ENCODE data around the gene ALG12.

Gene ALG12

GRCh38 chr22:49913446-49913845, 4.8 kb downstream of the ALG12 start:
- TF ChIP-seq CTCF (IDR thresholded peaks at IDR 0.05; ENCODE audit: insufficient read depth, low read depth, low read length, missing control alignments): no peak
- H3K4me3 ChIP-seq (ENCODE audit: low read length): no peak overlapping the region
- DNase-seq (ENCODE audit: low read depth): no peak

DNA sequence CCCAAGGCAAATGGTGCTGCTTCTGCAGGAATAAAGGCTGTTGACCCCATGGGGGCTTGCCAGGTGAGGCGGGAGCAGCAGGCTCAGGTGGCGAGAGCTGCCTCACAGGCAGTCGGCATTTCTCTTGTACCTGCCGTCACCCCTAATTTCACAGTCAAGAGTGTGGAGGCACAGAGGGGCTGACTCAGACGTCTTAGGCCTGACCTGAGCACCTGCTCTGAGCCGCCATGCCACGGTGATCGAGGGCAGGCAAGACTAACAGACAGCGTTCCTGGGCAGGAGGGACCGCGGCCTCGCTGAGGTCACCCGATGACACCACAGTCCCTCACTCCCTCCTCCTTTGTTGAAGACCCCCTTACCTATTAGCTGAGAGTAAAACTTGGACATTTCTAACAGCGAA, 5.2 kb downstream of the ALG12 start:
- DNase-seq (ENCODE audit: low read depth): no peak
- H3K4me3 ChIP-seq (ENCODE audit: low read length): no peak overlapping the region
- TF ChIP-seq CTCF (IDR thresholded peaks at IDR 0.05; ENCODE audit: insufficient read depth, low read depth, low read length, missing control alignments): no peak

DNA sequence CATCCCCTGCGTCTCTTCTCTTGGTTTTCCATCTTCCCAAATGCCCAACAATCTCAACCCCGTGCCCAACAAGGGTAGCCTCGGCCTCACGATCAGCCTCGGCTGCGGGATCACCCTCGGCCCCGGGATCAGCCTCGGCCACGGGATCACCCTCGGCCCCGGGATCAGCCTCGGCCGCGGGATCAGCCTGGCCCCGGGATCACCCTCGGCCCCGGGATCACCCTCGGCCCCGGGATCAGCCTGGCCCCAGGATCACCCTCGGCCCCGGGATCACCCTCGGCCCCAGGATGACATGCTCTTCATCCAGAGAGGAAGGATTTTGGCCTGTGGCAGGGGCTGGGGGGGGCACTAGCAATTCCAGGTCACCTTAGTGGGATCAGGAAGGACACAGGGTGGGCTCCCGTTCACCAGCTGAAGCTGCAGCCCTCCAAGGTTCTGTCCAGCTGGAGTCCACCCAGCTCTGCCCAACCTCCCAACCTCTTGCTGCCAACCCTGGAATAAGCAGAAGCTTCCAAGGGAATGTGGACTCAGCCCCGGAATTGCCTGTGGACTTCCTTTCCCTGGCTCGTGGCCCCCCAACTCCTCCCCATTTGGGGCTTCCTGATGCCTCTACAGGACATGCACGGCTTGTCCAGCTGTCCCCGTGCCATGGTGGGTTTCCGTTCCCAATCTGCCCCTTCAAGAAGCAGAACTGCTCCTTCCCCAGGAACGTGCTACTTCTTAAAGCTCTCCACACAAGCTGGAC, 6.2 kb downstream of the ALG12 start:
- no peak overlapping the region for H3K4me3 ChIP-seq (ENCODE audit: low read length)
- DNase-seq (ENCODE audit: low read depth): no peak
- no peak for TF ChIP-seq CTCF (IDR thresholded peaks at IDR 0.05; ENCODE audit: insufficient read depth, low read depth, low read length, missing control alignments)

- no peak for DNase-seq (ENCODE audit: low read depth)
- TF ChIP-seq CTCF (IDR thresholded peaks at IDR 0.05; ENCODE audit: insufficient read depth, low read depth, low read length, missing control alignments): no peak
- no peak overlapping the region for H3K4me3 ChIP-seq (ENCODE audit: low read length)
These were observed 7.7 kb downstream of the ALG12 start for GRCh38 chr22:49910229-49911155.

- no peak for TF ChIP-seq CTCF (IDR thresholded peaks at IDR 0.05; ENCODE audit: insufficient read depth, low read depth, low read length, missing control alignments)
- H3K4me3 ChIP-seq (ENCODE audit: low read length): no peak overlapping the region
- no peak for DNase-seq (ENCODE audit: low read depth)
These were observed 8.6 kb downstream of the ALG12 start for GRCh38 chr22:49909476-49910205.

GRCh38 chr22:49907807-49908206, 10.4 kb downstream of the ALG12 start:
- no peak for TF ChIP-seq CTCF (IDR thresholded peaks at IDR 0.05; ENCODE audit: insufficient read depth, low read depth, low read length, missing control alignments)
- H3K4me3 ChIP-seq (ENCODE audit: low read length): no peak overlapping the region

More at GRCh38 chr22:49907807-49908206, 10.4 kb downstream of the ALG12 start:
- DNase-seq (ENCODE audit: low read depth): no peak
